WI38 (cell line): ENCODE results near the gene TTC27.

ENCODE experiments used
- H3K4me3 ChIP-seq: 2 replicates; pipeline ENCODE4 v1.5.1; 2011; ENCODE audit warnings: low read depth, mild to moderate bottlenecking, control low read depth, low read length
- TF ChIP-seq, protein P1 (sequence below): IDR thresholded peaks from 2 replicates; pipeline ENCODE4 v1.5.1; 2012; ENCODE audit warnings: low read depth, mild to moderate bottlenecking, control low read depth, low read length

TTC27 gene

DNA sequence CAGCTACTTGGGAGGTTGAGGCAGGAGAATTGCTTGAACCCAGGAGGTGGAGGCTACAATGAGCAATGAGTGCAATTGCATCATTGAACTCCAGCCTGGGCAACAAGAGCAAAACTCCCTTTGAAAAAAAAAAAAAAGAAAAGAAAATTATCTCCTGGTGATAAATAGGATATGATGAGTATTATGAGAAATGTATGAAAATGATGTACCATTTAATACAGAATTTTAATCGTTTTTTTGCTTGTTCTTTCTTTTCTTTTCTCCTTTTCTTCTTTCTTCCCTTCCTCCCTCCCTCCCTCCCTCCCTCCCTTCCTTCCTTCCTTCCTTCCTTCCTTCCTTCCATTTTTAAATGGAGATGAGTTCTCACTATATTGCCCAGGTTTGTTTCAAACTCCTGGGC is 40.4 kb downstream of the TTC27 start:
- TF ChIP-seq, protein P1, sequence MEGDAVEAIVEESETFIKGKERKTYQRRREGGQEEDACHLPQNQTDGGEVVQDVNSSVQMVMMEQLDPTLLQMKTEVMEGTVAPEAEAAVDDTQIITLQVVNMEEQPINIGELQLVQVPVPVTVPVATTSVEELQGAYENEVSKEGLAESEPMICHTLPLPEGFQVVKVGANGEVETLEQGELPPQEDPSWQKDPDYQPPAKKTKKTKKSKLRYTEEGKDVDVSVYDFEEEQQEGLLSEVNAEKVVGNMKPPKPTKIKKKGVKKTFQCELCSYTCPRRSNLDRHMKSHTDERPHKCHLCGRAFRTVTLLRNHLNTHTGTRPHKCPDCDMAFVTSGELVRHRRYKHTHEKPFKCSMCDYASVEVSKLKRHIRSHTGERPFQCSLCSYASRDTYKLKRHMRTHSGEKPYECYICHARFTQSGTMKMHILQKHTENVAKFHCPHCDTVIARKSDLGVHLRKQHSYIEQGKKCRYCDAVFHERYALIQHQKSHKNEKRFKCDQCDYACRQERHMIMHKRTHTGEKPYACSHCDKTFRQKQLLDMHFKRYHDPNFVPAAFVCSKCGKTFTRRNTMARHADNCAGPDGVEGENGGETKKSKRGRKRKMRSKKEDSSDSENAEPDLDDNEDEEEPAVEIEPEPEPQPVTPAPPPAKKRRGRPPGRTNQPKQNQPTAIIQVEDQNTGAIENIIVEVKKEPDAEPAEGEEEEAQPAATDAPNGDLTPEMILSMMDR = no peak
- no peak overlapping the region for H3K4me3 ChIP-seq

DNA sequence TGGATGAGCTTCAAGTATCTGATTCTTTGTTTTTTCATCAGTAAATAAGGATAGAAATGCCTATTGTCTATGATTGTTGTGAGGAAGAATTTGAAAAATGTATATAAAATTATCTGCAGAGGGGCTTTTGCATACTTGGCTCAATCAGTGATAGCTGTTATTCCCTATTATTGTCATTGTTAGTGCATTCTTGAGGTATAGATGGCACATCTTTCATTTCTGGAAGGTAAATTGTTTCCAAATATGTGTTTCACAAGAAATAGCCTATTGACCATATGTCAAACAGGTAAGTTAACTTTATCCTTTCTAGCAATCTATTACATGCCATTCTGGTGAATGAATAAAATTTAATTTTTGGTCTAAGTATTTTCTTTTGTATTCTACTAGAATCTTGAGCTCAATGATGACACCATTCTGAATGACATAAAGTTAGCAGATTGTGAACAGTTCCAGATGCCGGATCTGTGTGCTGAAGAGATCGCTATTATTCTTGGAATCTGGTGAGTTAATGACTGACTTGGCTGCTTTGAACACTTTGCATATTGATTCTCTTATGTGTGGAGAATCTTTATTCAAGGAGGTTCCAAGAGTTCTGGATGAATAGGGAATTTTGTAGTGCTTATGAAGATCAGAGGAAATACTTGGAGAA is 44.2 kb downstream of the TTC27 start:
- TF ChIP-seq, protein P1 = no peak
- H3K4me3 ChIP-seq = no peak overlapping the region

DNA sequence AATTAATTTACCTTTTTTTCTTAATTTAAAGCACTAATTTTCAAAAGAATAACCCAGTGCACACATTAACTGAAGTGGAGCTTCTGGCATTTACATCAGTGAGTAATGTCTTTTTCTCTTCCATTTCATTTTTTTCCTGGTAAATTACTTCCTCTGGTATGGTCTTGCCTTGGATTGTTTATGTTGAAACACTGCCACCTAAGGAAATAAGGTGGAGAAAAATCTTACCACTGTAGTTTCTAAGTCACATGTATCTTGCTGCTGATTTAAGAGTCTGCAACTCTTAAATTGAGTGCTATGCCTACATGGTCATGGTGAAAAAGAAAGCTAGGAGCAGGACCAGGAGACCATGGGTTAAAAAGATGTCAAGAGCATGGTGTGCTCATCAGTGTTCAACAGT is 51.0 kb downstream of the TTC27 start:
- TF ChIP-seq, protein P1 = no peak
- H3K4me3 ChIP-seq = no peak overlapping the region

DNA sequence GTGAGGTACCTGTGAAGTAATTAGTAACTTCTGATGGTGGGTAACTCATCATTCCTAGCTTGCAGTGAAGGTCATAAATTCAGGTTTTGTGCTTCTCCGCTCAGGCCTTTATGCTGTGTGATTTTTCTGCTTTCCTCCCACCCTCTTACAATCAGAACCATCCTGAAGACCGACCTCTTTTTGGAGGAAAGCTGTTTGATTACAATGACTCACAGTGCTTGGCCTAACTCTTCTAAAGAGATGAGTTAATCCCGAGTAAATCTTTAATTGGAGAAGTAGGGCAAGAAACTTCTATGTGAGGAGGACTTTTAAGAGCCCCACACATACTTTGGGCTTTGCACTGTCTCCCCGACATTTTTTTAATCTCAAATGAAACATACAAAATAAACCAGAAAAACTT is 53.1 kb downstream of the TTC27 start:
- no peak overlapping the region for H3K4me3 ChIP-seq
- TF ChIP-seq, protein P1 = no peak

DNA sequence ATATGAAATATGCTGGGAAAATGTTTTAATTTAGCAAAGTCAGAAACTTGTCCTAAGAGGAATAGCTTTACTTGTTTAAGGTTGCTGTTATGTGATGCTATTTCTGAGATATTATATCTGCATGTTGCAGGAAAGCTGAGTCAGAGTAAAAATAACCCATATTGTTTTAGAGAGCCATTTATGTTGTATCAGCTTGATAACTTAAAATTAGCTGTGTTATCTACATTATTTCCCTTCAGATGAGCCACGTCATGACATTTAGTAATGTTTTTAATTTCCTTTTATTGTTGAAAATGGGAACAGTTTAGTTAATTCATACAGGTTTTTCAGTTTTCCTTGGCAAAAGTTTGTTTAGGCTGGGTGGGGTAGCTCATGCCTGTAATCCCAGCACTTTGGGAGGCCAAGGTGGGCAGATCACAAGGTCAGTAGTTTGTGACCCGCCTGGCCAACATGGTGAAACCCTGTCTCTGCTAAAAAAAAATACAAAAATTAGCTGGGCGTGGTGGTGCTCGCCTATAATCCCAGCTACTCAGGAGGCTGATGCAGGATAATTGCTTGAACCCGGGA is 55.8 kb downstream of the TTC27 start:
- TF ChIP-seq, protein P1 = no peak
- H3K4me3 ChIP-seq = no peak overlapping the region

DNA sequence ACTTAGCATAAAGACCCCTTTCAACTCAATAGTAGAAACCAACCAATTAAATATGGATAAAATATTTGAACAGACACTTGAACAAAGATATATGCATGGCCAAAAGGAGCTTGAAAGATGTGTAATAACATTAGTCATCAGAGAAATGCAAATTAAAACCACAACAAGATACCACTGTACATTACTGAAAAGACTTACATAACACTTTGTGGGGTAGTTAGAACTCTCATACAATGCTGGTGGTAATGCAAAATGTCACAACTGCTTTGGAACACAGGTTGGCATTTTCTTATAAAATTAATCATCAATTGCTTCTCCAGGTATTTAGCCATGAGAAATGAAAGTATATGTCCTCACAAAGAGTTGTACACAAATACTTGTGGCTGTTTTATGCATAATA is 60.7 kb downstream of the TTC27 start:
- no peak overlapping the region for H3K4me3 ChIP-seq
- TF ChIP-seq, protein P1 = no peak

DNA sequence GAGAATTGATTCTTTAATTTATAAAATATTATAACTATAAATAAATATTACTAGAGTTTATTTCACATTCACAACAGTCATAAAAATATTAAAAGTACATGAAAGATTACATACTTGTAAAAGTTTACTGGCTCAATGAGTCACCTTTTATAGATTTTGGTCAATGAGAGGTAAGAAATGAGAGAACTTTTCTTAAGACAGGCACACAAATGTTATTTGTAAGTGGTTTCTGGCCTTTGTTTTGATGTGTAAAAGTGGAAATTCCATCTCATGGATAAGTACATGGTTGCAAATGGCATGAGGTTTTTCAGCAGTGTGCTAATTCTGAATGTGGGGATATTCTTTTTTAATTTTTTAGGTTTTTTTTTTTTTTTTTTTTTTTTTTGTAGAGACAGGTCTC is 63.8 kb downstream of the TTC27 start:
- H3K4me3 ChIP-seq = no peak overlapping the region
- TF ChIP-seq, protein P1 = no peak
